Stimulated activated effector memory CD8-positive, alpha-beta T cell treated with anti-CD3 and anti-CD28 coated beads, Interleukin-12 subunit alpha, Interleukin-12 subunit beta, amount 100 ng/mL, for 72 hours (primary cell): ENCODE data around the gene AKR1E2.

Source experiments
- ATAC-seq: fragments of 150-1000 bp; cut with Tn5 transposase; 2 replicates; pipeline ENCODE4 v1.10.0; 2021
- DNase-seq, 2 donors: peaks; one replicate each; pipeline ENCODE4 v3.0.0; 2021 to 2022; ENCODE audit warnings: low spot score in 2 of 2
- H3K27ac Mint-ChIP-seq: one replicate; pipeline ENCODE4 v1.8.0; 2022; ENCODE audit warnings: mild to moderate bottlenecking, mixed read lengths
- H3K36me3 Mint-ChIP-seq: one replicate; pipeline ENCODE4 v1.8.0; 2022; ENCODE audit warnings: mild to moderate bottlenecking, mixed read lengths
- H3K4me1 Mint-ChIP-seq: one replicate; pipeline ENCODE4 v1.8.0; 2022; ENCODE audit warnings: mixed read lengths
- H3K4me3 Mint-ChIP-seq: one replicate; pipeline ENCODE4 v1.8.0; 2022; ENCODE audit warnings: mild to moderate bottlenecking, mixed read lengths
- H3K9me3 Mint-ChIP-seq: one replicate; pipeline ENCODE4 v1.8.0; 2022; ENCODE audit warnings: mixed read lengths

The AKR1E2 gene

DNA sequence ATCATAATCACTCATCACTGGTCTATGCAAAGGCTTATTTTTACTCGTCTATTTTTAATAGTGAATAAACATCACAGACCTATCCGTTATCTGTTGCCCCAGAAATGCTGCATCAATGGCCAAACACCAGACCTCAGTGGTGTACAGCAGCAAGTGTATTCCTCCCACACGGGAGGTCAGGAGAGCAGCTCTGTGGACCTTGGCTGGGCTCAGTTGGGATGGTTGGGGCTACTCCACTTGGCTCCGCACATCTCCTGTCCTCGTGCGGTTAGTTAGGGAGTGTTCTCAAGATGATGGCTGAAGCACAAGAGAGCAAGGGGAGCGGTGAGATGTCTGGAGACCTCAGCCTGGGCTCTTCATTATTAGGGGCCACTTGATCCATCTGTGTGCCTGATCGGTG lies 2.0 kb downstream of the AKR1E2 start:
- Mint-ChIP-seq H3K27ac (no peak overlapping the region), H3K9me3 (no peaks in the 10 kb centered on the region), H3K4me3 (no peak overlapping the region), H3K36me3 (no peaks in the 10 kb centered on the region), H3K4me1 (no peaks in the 10 kb centered on the region)
- DNase-seq = no peak
- ATAC-seq = no peak

DNA sequence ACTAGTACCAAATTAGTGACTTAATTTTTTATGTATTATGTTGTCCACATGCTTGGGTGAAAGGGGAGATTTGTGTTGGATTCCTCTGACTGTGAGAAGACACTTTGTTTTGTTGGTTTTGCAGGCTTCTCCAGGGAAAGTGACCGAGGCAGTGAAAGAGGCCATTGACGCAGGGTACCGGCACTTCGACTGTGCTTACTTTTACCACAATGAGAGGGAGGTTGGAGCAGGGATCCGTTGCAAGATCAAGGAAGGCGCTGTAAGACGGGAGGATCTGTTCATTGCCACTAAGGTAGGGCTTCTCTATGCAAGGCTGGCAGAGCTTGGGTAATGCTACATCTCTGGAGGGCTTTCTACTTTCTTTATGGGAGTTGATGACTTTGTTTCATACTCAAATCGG lies 4.5 kb downstream of the AKR1E2 start:
- Mint-ChIP-seq H3K9me3 (no peaks in the 10 kb centered on the region), H3K36me3 (no peaks in the 10 kb centered on the region), H3K4me3 (no peak overlapping the region), H3K4me1 (peaks cover 3% of the 10 kb centered on the region), H3K27ac (no peak overlapping the region)
- no peak for ATAC-seq
- no peak for DNase-seq

DNA sequence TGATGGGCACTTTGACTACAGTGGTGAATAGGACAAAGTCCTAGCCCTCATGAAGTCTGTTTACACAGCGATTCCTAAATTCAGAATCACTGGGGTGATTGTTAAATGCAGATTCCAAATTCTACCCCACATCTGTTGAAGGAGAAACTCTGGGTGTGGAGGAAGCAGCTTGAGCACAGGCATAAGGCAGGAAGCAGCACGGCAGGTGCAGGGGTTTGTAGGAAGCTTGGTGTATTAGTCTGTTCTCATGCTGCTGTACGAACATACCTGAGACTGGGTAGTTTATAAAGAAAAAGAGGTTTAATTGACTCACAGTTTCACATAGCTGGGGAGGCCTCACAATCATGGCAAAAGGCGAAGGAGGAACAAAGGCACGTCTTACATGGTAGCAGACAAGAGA lies 5.1 kb downstream of the AKR1E2 start:
- H3K4me3 Mint-ChIP-seq = no peak overlapping the region
- peaks cover 6% of the 10 kb centered on the region for H3K4me1 Mint-ChIP-seq
- no peak for ATAC-seq
- DNase-seq = no peak
- no peaks in the 10 kb centered on the region for H3K9me3 Mint-ChIP-seq
- no peak overlapping the region for H3K27ac Mint-ChIP-seq
- no peaks in the 10 kb centered on the region for H3K36me3 Mint-ChIP-seq

DNA sequence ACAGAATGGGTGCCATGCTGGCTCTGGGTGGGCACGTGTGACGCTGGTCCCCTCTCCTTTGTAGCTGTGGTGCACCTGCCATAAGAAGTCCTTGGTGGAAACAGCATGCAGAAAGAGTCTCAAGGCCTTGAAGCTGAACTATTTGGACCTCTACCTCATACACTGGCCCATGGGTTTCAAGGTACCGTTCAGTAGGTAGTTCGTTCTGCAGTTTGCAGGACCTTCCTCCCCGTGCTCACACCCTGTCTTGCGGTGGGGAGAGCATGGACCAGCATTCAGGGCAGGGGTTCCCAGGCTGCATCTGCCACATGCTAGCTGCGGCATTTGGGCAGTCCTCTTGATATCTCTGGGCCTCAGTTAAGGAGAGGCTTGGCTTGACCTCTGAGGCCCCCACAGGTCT lies 7.3 kb downstream of the AKR1E2 start:
- H3K4me3 Mint-ChIP-seq = no peak overlapping the region
- no peak overlapping the region for H3K27ac Mint-ChIP-seq
- no peaks in the 10 kb centered on the region for H3K36me3 Mint-ChIP-seq
- no peaks in the 10 kb centered on the region for H3K9me3 Mint-ChIP-seq
- DNase-seq (no peak), ATAC-seq (no peak)
- peaks cover 6% of the 10 kb centered on the region for H3K4me1 Mint-ChIP-seq

GRCh38 chr10:4834898-4835405 lies 8.9 kb downstream of the AKR1E2 start:
- no peaks in the 10 kb centered on the region for H3K36me3 Mint-ChIP-seq
- no peak for DNase-seq
- no peaks in the 10 kb centered on the region for H3K9me3 Mint-ChIP-seq
- peaks cover 6% of the 10 kb centered on the region for H3K4me1 Mint-ChIP-seq
- ATAC-seq = no peak
- no peak overlapping the region for H3K4me3 Mint-ChIP-seq
- no peak overlapping the region for H3K27ac Mint-ChIP-seq

GRCh38 chr10:4835494-4835918 lies 9.5 kb downstream of the AKR1E2 start:
- DNase-seq = no peak
- Mint-ChIP-seq H3K27ac (no peak overlapping the region), H3K4me3 (no peak overlapping the region), H3K9me3 (no peaks in the 10 kb centered on the region), H3K4me1 (peaks cover 6% of the 10 kb centered on the region), H3K36me3 (no peaks in the 10 kb centered on the region)
- peak; percentile 60 for ATAC-seq

- no peak overlapping the region for H3K4me3 Mint-ChIP-seq
- ATAC-seq (no peak), DNase-seq (no peak)
- no peaks in the 10 kb centered on the region for H3K36me3 Mint-ChIP-seq
- H3K4me1 Mint-ChIP-seq = peaks cover 6% of the 10 kb centered on the region
- no peak overlapping the region for H3K27ac Mint-ChIP-seq
- H3K9me3 Mint-ChIP-seq = no peaks in the 10 kb centered on the region
Observed at GRCh38 chr10:4836416-4836969, 10.5 kb downstream of the AKR1E2 start.

DNA sequence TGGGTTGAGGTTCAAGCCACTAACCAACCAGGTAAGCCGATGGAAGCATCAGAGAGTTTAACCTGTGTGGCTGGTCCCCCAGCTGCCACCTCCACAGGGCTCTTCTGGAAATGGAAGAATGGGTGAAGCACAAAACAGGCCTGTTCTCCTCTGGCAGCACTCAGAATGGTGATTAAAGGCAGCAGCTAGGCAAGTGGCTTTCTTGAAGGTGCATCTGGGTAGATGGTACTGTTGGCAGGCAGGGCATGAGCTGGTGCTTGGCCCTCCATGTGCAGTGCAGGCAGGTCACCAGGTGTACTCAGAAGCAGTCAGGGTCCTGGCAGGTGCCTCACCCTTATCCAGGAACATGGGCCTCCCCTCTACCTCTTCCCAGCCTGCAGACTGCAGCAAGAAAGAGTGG lies 11.5 kb downstream of the AKR1E2 start:
- Mint-ChIP-seq H3K27ac (no peak overlapping the region), H3K36me3 (no peaks in the 10 kb centered on the region), H3K4me3 (no peak overlapping the region), H3K4me1 (peaks cover 6% of the 10 kb centered on the region), H3K9me3 (no peaks in the 10 kb centered on the region)
- DNase-seq (no peak), ATAC-seq (no peak)

GRCh38 chr10:4838743-4839142 lies 12.7 kb downstream of the AKR1E2 start:
- Mint-ChIP-seq H3K9me3 (no peaks in the 10 kb centered on the region), H3K36me3 (no peaks in the 10 kb centered on the region)

DNA sequence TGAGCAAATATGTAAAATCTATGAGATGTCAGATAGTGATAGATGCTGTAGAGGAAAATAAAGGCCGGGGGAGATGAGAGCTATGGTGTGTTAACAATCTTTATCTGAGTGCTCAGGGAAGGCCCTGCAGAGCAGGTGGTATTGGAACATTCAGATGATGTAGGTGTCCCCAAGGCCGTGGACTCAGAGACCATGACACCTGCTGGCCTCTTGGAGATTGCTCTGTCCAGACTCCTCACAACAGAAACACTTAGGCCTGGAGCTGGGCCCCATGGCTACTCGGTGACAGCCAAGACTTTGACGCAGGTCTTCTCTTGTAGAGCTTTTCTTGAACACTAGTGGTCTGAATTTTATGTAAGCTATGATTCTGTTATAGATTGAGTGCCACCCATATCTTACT lies 13.3 kb downstream of the AKR1E2 start:
- DNase-seq (no peak), ATAC-seq (no peak)
- H3K4me1 Mint-ChIP-seq = peaks cover 6% of the 10 kb centered on the region
- no peak overlapping the region for H3K27ac Mint-ChIP-seq
- H3K36me3 Mint-ChIP-seq = no peaks in the 10 kb centered on the region
- no peaks in the 10 kb centered on the region for H3K9me3 Mint-ChIP-seq
- no peak overlapping the region for H3K4me3 Mint-ChIP-seq

More at GRCh38 chr10:4838743-4839142, 12.7 kb downstream of the AKR1E2 start:
- no peak overlapping the region for H3K27ac Mint-ChIP-seq
- H3K4me3 Mint-ChIP-seq = no peak overlapping the region
- H3K4me1 Mint-ChIP-seq = peaks cover 6% of the 10 kb centered on the region
- no peak for DNase-seq
- no peak for ATAC-seq

DNA sequence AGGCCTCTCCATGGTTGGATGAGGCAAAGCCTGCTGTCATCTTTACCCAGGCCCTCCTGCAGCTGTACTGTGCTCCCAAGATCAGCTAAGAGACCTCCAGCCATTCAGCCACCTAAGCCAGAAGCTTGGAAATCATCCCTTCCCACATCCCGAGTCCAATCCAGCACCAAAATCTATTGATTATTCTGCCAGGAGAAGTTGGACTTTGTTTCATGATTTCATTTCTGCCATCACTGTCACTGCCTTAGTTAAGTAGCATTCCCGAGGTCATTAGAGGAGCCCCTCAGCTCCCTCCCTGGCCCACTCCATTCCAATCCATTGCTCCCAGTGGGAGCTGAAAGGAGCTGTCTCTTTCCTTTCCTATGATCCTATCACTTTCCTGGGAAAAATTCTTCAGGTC lies 14.1 kb downstream of the AKR1E2 start:
- ATAC-seq (no peak), DNase-seq (no peak)
- no peak overlapping the region for H3K27ac Mint-ChIP-seq
- H3K36me3 Mint-ChIP-seq = no peaks in the 10 kb centered on the region
- H3K4me1 Mint-ChIP-seq = peaks cover 6% of the 10 kb centered on the region
- no peak overlapping the region for H3K4me3 Mint-ChIP-seq
- no peaks in the 10 kb centered on the region for H3K9me3 Mint-ChIP-seq

DNA sequence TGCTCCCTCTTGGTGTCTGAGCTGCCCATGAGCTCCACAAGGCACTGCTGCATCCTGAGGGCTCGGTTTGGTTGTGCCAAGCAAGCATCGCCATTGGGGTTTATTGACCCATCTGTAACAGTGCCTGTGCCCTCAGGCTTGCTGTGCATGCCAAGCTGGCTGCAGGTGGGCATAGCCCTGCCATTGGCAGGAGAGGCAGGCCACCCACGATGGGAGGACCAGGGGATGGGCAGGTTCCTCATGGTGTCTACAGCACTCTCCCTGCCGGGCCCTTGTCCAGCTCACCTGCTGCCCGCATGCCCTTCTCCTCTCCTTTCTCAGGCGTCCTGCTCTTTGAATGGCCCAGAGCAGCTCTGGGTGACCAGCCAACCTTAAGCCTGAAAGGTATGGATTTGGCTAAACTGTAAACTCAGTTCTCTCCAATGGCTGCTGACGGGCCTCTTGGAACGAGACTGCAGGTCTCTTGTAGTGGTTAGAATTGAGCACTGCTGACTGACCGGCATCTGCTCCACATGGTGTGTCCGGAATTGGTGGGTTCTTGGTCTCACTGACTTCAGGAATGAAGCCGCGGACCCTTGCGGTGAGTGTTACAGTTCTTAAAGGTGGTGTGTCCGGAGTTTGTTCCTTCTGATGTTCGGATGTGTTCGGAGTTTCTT lies 17.6 kb downstream of the AKR1E2 start:
- peaks cover under 1% of the 10 kb centered on the region for H3K4me1 Mint-ChIP-seq
- ATAC-seq (no peak), DNase-seq (peak in 1 of 2 donors; percentile 34)
- H3K9me3 Mint-ChIP-seq = no peaks in the 10 kb centered on the region
- no peak overlapping the region for H3K27ac Mint-ChIP-seq
- H3K4me3 Mint-ChIP-seq = no peak overlapping the region
- H3K36me3 Mint-ChIP-seq = no peaks in the 10 kb centered on the region

DNA sequence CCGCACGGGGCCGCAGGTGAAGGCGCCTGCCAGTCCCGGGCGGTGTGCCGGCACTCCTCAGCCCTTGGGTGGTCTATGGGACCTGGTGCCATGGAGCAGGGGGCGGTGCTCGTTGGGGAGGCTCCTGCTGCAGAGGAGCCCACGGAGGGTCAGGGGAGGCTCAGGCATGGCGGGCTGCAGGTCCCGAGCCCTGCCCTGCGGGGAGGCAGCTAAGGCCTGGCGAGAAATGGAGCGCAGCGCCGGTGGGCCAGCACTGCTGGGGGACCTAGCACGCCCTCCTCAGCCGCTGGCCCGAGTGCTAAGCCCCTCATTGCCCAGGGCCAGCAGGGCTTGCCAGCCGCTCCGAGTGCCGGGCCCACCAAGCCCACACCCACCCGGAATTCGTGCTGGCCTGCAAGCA lies 18.9 kb downstream of the AKR1E2 start:
- Mint-ChIP-seq H3K36me3 (no peaks in the 10 kb centered on the region), H3K27ac (no peak overlapping the region), H3K4me1 (peaks cover 13% of the 10 kb centered on the region), H3K4me3 (no peak overlapping the region), H3K9me3 (no peaks in the 10 kb centered on the region)
- ATAC-seq = no peak
- peak in 1 of 2 donors; percentile 32 for DNase-seq

DNA sequence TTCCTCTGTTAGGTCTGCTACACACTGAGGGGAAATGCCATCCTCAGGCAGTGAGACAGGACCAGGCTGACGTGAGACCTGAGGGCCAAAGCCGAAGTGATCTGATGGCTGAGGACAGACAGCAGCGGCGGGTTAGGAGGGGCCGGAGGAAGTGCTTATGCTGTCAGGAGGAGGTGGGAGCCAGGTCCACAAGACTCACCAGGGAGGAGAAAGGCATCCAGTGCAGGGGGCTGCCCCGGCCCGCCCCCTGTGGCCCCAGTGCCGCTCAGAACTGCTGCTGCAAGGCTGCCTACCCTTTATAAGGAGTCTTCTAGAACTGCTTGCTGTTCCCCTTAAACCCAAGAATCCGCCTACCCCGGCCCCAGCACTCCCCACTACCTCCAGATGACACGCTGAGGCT lies 19.8 kb downstream of the AKR1E2 start:
- Mint-ChIP-seq H3K9me3 (no peaks in the 10 kb centered on the region), H3K36me3 (no peaks in the 10 kb centered on the region), H3K4me3 (no peak overlapping the region), H3K4me1 (peaks cover 15% of the 10 kb centered on the region), H3K27ac (no peak overlapping the region)
- peak in 1 of 2 donors; percentile 44 for DNase-seq
- ATAC-seq = no peak

GRCh38 chr10:4846775-4847174 lies 20.8 kb downstream of the AKR1E2 start:
- DNase-seq (no peak), ATAC-seq (no peak)
- H3K36me3 Mint-ChIP-seq = no peaks in the 10 kb centered on the region
- no peaks in the 10 kb centered on the region for H3K9me3 Mint-ChIP-seq
- H3K4me3 Mint-ChIP-seq = no peak overlapping the region
- H3K4me1 Mint-ChIP-seq = peaks cover 15% of the 10 kb centered on the region
- no peak overlapping the region for H3K27ac Mint-ChIP-seq

- Mint-ChIP-seq H3K9me3 (no peaks in the 10 kb centered on the region), H3K36me3 (no peaks in the 10 kb centered on the region), H3K27ac (no peak overlapping the region), H3K4me1 (peaks cover 15% of the 10 kb centered on the region), H3K4me3 (no peak overlapping the region)
- ATAC-seq = no peak
- DNase-seq = peak in 1 of 2 donors; percentile 26
Observed at GRCh38 chr10:4847561-4848355, 21.8 kb downstream of the AKR1E2 start.
